ENCODE results near the gene ZNF529. TPM values are rescaled to one million over a fixed set of nuclear protein-coding genes. Genes with fewer than 3 reads are reported as not detected.

The ZNF529 gene
- total and polyA plus RNA-seq, 2 of the 13 experiments (the other 11 are each of a cell fraction or from before 2014, with no cell fraction given): 9.3 to 10.6 TPM

- ChIA-PET CTCF (ENCODE audit: low intra/inter-chr PET ratio, low total read pairs) (no interaction called here), POLR2A (no interaction called here)
- H3K27ac ChIP-seq (ENCODE audit: extremely low read length, insufficient read depth, low read length): no peak overlapping the region
- 57% methylated on average over 15 of the region's 17 CpGs for WGBS (ENCODE audit: low lambda C conversion rate)
- no peaks in the 10 kb centered on the region for H3K79me2 ChIP-seq (ENCODE audit: insufficient read depth, low read length)
- no TSS peak for BruUV-seq (replicated peaks)
- DNase-seq (ENCODE audit: low spot score) (no peak), FAIRE-seq (no peak), ATAC-seq (no peak)
- H3K4me2 ChIP-seq (ENCODE audit: low read depth, low read length): no peak overlapping the region
- H4K20me1 ChIP-seq (ENCODE audit: insufficient read depth, low read length): no peaks in the 10 kb centered on the region
- in situ Hi-C loops (cut with HindIII; ENCODE audit: extremely low pct_ligation_motif_present, low pct_unique_long_range_greater_than_20kb): no loop called here
- H3K27me3 ChIP-seq (ENCODE audit: control insufficient read depth in 1 of 2, insufficient read depth in 2 of 2, low read length in 2 of 2): no peaks in the 10 kb centered on the region
- no peaks in the 10 kb centered on the region for H3K36me3 ChIP-seq (replicated peaks in 1 of 2; ENCODE audit: control insufficient read depth in 1 of 2, insufficient read depth in 2 of 2, low read length in 2 of 2)
- intact Hi-C loops (cut with micrococcal nuclease; ENCODE audit: unreplicated experiment): loop anchor here (10.0 kb wide), 1 partner anchor 372 kb away; no protein-coding TSS in a partner anchor
- TF ChIP-seq MAFF (IDR thresholded peaks at IDR 0.05; ENCODE audit: low read depth, low read length) (peak; percentile 53), MAFK (conservative IDR thresholded peaks at IDR 0.05 in 1 of 2, IDR thresholded peaks at IDR 0.05 in 1 of 2; ENCODE audit: low read length in 2 of 2) (peak; percentile 58 to 66; a peak in 3 of 4 replicates), NCOR1 (IDR thresholded peaks at IDR 0.05; ENCODE audit: borderline replicate concordance, low read length) (no peak), KDM5A (IDR thresholded peaks at IDR 0.05; ENCODE audit: borderline replicate concordance, low read length) (no peak), ZNF382 (CRISPR knock-in tag; IDR thresholded peaks at IDR 0.05; ENCODE audit: borderline replicate concordance) (no peak), ZNF451 (CRISPR knock-in tag; IDR thresholded peaks at IDR 0.05) (no peak), GABPA (IDR thresholded peaks at IDR 0.05; ENCODE audit: low read depth, low read length) (no peak), GABPA (CRISPR knock-in tag; IDR thresholded peaks at IDR 0.05; ENCODE audit: low read depth) (no peak), KDM3A (CRISPR knock-in tag; IDR thresholded peaks at IDR 0.05; ENCODE audit: low read depth) (no peak), ZNF441 (CRISPR knock-in tag; IDR thresholded peaks at IDR 0.05; ENCODE audit: borderline replicate concordance) (no peak)
- no peak overlapping the region for H3K9ac ChIP-seq (ENCODE audit: insufficient read depth, low read depth, low read length)
- H2AFZ ChIP-seq (ENCODE audit: low read length): no peak overlapping the region
- H3K9me3 ChIP-seq (ENCODE audit: low read length): peaks cover 36% of the 10 kb centered on the region
- no peak overlapping the region for H3K4me3 ChIP-seq (replicated peaks in 1 of 3; ENCODE audit: insufficient read depth in 1 of 3, low read depth in 2 of 3, low read length in 3 of 3)
- H3K4me1 ChIP-seq (ENCODE audit: insufficient read depth, low read length): no peaks in the 10 kb centered on the region
These were observed 76.1 kb downstream of the ZNF529 start for GRCh38 chr19:36497001-36497400.

Other genes starting within 250 kb of the ZNF529 start
- 5.0 and 5.7 TPM in 2 replicates for gene ZFP14, start 194.1 kb downstream of the ZNF529 start, total RNA-seq (2016; rRNA removed; fragmentation: Illumina TruSeq; extraction: Trizol)
- 1.9 and 2.0 TPM in 2 replicates for gene ZFP14, start 194.1 kb downstream of the ZNF529 start, polyA plus RNA-seq (2011; rRNA removed)
- gene ZFP82, start 154.6 kb downstream of the ZNF529 start, total RNA-seq (2016; rRNA removed; fragmentation: Illumina TruSeq; extraction: Trizol): 4.3 and 7.1 TPM in 2 replicates
- 1.5 and 1.7 TPM in 2 replicates for gene ZFP82, start 154.6 kb downstream of the ZNF529 start, polyA plus RNA-seq (2011; rRNA removed)
- gene ZNF566, start 83.7 kb downstream of the ZNF529 start, total RNA-seq (2016; rRNA removed; fragmentation: Illumina TruSeq; extraction: Trizol): 13.7 and 19.0 TPM in 2 replicates
- gene ZNF566, start 83.7 kb downstream of the ZNF529 start, polyA plus RNA-seq (2011; rRNA removed): 4.8 and 5.9 TPM in 2 replicates
- gene ZNF260, start 45.0 kb downstream of the ZNF529 start, total RNA-seq (2016; rRNA removed; fragmentation: Illumina TruSeq; extraction: Trizol): 10.5 and 19.9 TPM in 2 replicates
- 2.8 and 3.1 TPM in 2 replicates for gene ZNF260, start 45.0 kb downstream of the ZNF529 start, polyA plus RNA-seq (2011; rRNA removed)
- 6.3 and 6.8 TPM in 2 replicates for gene ZNF382, start 32.0 kb upstream of the ZNF529 start, total RNA-seq (2016; rRNA removed; fragmentation: Illumina TruSeq; extraction: Trizol)
- gene ZNF382, start 32.0 kb upstream of the ZNF529 start, polyA plus RNA-seq (2011; rRNA removed): 2.3 and 3.1 TPM in 2 replicates
- 2.4 and 3.2 TPM in 2 replicates for gene ZNF461, start 93.5 kb upstream of the ZNF529 start, total RNA-seq (2016; rRNA removed; fragmentation: Illumina TruSeq; extraction: Trizol)
- gene ZNF461, start 93.5 kb upstream of the ZNF529 start, polyA plus RNA-seq (2011; rRNA removed): 1.6 and 1.7 TPM in 2 replicates
- 6.8 and 9.3 TPM in 2 replicates for gene ZNF567, start 114.3 kb upstream of the ZNF529 start, total RNA-seq (2016; rRNA removed; fragmentation: Illumina TruSeq; extraction: Trizol)
- 3.1 and 3.4 TPM in 2 replicates for gene ZNF567, start 114.3 kb upstream of the ZNF529 start, polyA plus RNA-seq (2011; rRNA removed)
- gene ZNF850, start 199.5 kb upstream of the ZNF529 start, total RNA-seq (2016; rRNA removed; fragmentation: Illumina TruSeq; extraction: Trizol): 6.6 and 11.4 TPM in 2 replicates
- 0.78 and 0.81 TPM in 2 replicates for gene ZNF850, start 199.5 kb upstream of the ZNF529 start, polyA plus RNA-seq (2011; rRNA removed)

All from HepG2 (cell line).